Bronchial epithelial cell (primary cell): ENCODE measurements around the gene CYP2W1. TPM values are rescaled to one million over a fixed set of nuclear protein-coding genes. Genes with fewer than 3 reads are reported as not detected.
A peak's percentile ranks its signal among the peaks of the same experiment; 100 is the strongest.

Experiments
- DNase-seq: peaks from one replicate; pipeline ENCODE4 v3.0.0-alpha.2; 2010; ENCODE audit warnings: low read depth
- FAIRE-seq: peaks from 2 replicates; lab custom pipeline; 2011; peaks lifted over from hg19 to GRCh38; lab: Jason Lieb, UNC
- H3K27me3 ChIP-seq: 2 replicates; pipeline ENCODE4 v1.5.1; 2011; ENCODE audit warnings: low read length; ENCODE audit not compliant: control insufficient read depth, insufficient read depth
- H3K36me3 ChIP-seq: 2 replicates; pipeline ENCODE4 v1.5.1; 2011; ENCODE audit warnings: low read length; ENCODE audit not compliant: control insufficient read depth, insufficient read depth
- H3K4me3 ChIP-seq: 2 replicates; pipeline ENCODE4 v1.5.1; 2011; ENCODE audit warnings: mild to moderate bottlenecking, low read depth, low read length, control low read depth
- CTCF ChIP-seq: IDR thresholded peaks from 2 replicates; pipeline ENCODE4 v1.5.1; 2011; ENCODE audit warnings: mild to moderate bottlenecking, moderate library complexity, low read length, control low read depth, inconsistent platforms; ENCODE audit not compliant: insufficient read depth, severe bottlenecking
- total RNA-seq: library from RNA; depleted of rRNA; stranded (reverse); fragments of >200 nt; gene quantifications from 2 replicates; pipeline ENCODE4 v1.2.1, GENCODE V29; 2014

The CYP2W1 gene
- total RNA-seq, 1 donor from 2014 or later = not detected

- FAIRE-seq (no peak), DNase-seq (peak; percentile 79)
- no peaks in the 10 kb centered on the region for H3K27me3 ChIP-seq
- TF ChIP-seq CTCF = peak; percentile 100
- peaks cover 2% of the 10 kb centered on the region for H3K36me3 ChIP-seq
- no peak overlapping the region for H3K4me3 ChIP-seq
These were observed 10.0 kb downstream of the CYP2W1 start for GRCh38 chr7:992709-993607.

- Histone ChIP-seq H3K4me3 (no peak overlapping the region), H3K27me3 (no peaks in the 10 kb centered on the region), H3K36me3 (peaks cover 8% of the 10 kb centered on the region)
- DNase-seq (no peak), FAIRE-seq (no peak)
- no peak for TF ChIP-seq CTCF
These were observed 11.8 kb downstream of the CYP2W1 start for GRCh38 chr7:994592-995308.

DNA sequence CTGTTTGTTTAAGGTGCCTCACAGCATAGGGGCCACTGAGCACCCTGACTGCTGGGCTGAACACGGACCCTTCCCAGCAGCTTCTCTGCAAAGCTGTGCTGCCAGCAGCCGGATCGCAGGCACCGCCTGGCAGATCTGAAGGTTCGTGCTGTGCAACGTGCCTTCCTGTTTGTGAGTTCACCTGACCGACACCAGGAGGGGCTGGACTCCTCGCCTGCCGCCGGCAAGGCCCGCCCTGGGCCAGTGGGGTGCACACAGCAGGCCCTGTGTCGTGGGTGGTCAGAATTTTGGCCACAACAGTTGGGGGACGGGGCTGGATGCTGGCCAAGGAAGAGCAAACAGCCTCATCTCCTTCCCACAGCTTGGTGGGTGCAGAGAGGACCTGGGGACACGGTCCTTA lies 12.6 kb downstream of the CYP2W1 start:
- no peak for TF ChIP-seq CTCF
- no peaks in the 10 kb centered on the region for H3K27me3 ChIP-seq
- DNase-seq = no peak
- FAIRE-seq = no peak
- H3K4me3 ChIP-seq = no peak overlapping the region
- H3K36me3 ChIP-seq = peaks cover 10% of the 10 kb centered on the region

DNA sequence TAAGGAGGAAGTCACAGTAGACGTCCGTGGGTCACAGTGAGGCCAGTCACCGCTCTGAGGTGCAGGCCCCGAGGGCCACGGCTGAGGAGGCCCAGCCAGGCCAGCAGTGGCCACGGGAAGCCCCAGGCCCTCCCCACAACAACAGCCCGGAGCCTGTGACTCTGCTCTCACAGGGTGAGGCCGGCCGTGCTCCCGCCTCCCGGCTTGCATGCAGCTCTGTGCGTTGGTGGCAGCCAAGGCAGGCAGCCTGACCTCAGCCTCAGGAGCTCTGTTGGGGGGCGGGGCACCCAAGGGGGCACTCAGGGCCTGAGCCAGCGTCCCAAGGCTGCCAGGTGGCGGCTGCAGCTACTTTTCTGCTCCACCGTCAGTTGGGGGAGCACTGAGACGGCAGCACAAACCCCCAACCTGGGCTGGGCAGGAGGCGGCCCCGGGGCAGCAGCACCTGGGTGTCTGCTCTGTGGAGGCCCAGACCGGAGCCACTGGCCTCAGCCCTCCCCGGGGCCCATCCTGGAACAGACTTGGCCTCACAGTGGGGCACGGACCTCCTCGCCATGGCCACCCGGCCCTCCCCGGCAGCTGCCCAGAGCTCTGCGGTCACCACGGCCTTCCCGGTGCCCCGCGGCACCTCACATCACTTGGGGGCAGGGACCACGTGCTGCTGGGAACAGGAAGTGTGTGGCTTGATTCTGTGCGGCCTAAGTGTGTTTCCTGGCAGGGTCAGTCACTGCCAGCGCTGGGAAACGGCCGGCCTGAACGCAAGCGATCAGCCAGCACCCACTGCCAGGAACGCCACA lies 13.3 kb downstream of the CYP2W1 start:
- Histone ChIP-seq H3K4me3 (no peak overlapping the region), H3K27me3 (no peaks in the 10 kb centered on the region), H3K36me3 (peaks cover 10% of the 10 kb centered on the region)
- TF ChIP-seq CTCF = no peak
- DNase-seq (no peak), FAIRE-seq (no peak)

DNA sequence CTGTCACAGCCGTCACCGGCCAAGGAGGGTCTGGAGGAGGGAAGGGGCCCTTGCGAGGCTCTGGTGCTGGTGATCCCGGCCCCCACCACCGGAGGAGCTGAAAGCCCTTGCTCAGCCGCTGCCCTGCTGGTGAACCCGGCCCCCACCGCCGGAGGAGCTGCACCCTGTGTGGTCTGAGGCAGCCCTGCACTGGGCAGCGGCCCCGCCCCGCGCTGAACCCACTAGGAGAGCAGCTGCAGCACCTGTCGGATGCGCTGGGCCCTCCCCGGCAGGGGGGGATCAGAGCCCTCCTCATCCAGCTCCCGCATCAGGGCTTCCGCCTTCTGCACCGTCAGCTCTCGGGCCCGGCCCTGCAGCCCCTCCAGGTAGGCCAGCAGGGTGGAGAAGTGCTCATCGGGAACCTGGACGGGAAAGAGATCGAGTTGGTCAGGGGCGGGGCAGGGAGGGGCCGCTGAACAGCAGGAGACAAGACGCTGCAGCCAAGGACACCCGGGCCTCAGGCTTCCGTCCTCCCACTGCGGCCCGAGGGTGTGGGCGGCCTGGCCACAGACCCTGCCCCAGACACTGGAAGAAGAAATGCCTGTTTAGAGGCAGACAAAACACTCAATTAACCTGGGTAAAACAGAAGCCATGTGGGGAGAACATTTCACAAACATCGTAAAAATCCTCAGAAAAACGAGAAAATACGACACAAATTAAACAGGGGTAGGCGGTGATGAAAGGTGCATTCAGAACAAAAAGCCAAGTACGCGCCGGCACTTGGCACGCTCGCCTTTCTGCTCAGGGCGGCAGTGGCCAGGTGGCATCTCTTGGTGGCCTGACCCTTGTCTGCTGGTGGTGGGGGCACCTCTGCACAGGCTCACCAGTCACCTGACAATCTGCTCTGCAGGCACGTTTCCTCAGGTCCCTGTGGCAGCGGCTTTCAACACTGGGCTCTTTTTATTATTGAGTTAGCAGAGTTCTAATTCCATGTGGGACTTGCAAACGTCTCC lies 14.7 kb downstream of the CYP2W1 start:
- Histone ChIP-seq H3K4me3 (no peak overlapping the region), H3K36me3 (peaks cover 10% of the 10 kb centered on the region), H3K27me3 (no peaks in the 10 kb centered on the region)
- FAIRE-seq (no peak), DNase-seq (no peak)
- TF ChIP-seq CTCF = no peak
